GM12891 (cell line): ENCODE results near the gene CREB3L1.

ENCODE experiments used
- POLR2A ChIP-seq: IDR thresholded peaks from 2 replicates; pipeline ENCODE4 v1.6.1; 2011; ENCODE audit warnings: low read depth, low read length, control low read depth
- POLR2AphosphoS5 ChIP-seq: IDR thresholded peaks from 2 replicates; pipeline ENCODE4 v1.6.1; 2011; ENCODE audit warnings: low read depth, low read length, control low read depth
- POU2F2 ChIP-seq: IDR thresholded peaks from 2 replicates; pipeline ENCODE4 v1.6.1; 2011; ENCODE audit warnings: low read depth, mild to moderate bottlenecking, control low read depth, low read length, moderate library complexity
- TAF1 ChIP-seq: IDR thresholded peaks from 2 replicates; pipeline ENCODE4 v1.6.1; 2011; ENCODE audit warnings: low read depth, low read length, control low read depth

DNA sequence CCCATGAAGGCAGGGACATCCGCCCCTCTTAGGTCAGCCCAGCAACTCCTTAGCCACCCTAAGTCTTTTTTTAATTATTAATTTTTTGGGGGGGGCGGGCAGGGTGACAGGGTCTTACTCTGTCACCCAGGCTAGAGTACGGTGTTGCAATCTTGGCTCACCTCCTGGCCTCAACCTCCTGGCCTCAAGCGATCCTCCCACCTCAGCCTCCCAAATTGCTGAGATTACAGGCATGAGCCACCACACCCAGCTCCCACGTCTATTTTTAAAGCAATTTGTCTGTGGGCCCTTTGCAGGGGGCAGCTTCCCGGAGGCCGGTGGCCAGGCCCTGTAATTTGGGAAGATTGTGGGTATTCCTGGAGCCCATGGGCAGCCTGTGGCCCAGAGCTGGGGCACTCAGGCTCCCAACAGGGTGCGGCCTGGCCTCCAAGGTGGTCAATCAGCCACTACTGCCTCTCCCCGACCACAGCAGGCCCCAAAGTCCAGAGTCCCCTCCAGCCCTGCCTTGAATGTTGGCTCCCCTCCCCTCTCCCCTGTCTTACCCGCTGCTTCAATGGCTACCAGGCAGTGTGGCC lies 27.2 kb downstream of the CREB3L1 start:
- TF ChIP-seq POLR2AphosphoS5 (no peak), TAF1 (no peak), POLR2A (no peak), POU2F2 (no peak)
